DMS79 (cell line): ENCODE measurements around the gene DDX10.
A peak's percentile ranks its signal among the peaks of the same experiment; 100 is the strongest.

ENCODE experiments used
- DNase-seq: peaks from one replicate; lab custom pipeline; 2025; lab: John Stamatoyannopoulos, UW

Gene DDX10

GRCh38 chr11:108654994-108655631 lies 9.8 kb upstream of the DDX10 start:
- peak; percentile 11 for DNase-seq

GRCh38 chr11:108662700-108663099 lies 2.2 kb upstream of the DDX10 start:
- no peak for DNase-seq

- no peak for DNase-seq
Measured at GRCh38 chr11:108663154-108663877, 1.6 kb upstream of the DDX10 start.

- DNase-seq: no peak
Measured at GRCh38 chr11:108666373-108666772, 1.5 kb downstream of the DDX10 start.

GRCh38 chr11:108669286-108669685 lies 4.4 kb downstream of the DDX10 start:
- no peak for DNase-seq

GRCh38 chr11:108669711-108670110 lies 4.8 kb downstream of the DDX10 start:
- DNase-seq: no peak

- no peak for DNase-seq
Measured at GRCh38 chr11:108670451-108670850, 5.6 kb downstream of the DDX10 start.

- DNase-seq: no peak
Measured at GRCh38 chr11:108672113-108672512, 7.2 kb downstream of the DDX10 start.

GRCh38 chr11:108672786-108673185 lies 7.9 kb downstream of the DDX10 start:
- no peak for DNase-seq

GRCh38 chr11:108679045-108679444 lies 14.2 kb downstream of the DDX10 start:
- no peak for DNase-seq

GRCh38 chr11:108680271-108680670 lies 15.4 kb downstream of the DDX10 start:
- DNase-seq: no peak

GRCh38 chr11:108685419-108686130 lies 20.7 kb downstream of the DDX10 start:
- DNase-seq: no peak

- no peak for DNase-seq
Measured at GRCh38 chr11:108693852-108694251, 29.0 kb downstream of the DDX10 start.

- DNase-seq: no peak
Measured at GRCh38 chr11:108694846-108695245, 30.0 kb downstream of the DDX10 start.

GRCh38 chr11:108697872-108698473 lies 33.1 kb downstream of the DDX10 start:
- DNase-seq: peak; percentile 36

- DNase-seq: no peak
Measured at GRCh38 chr11:108698844-108699642, 34.2 kb downstream of the DDX10 start.

GRCh38 chr11:108703916-108704315 lies 39.0 kb downstream of the DDX10 start:
- DNase-seq: no peak

GRCh38 chr11:108705061-108705460 lies 40.2 kb downstream of the DDX10 start:
- no peak for DNase-seq

- DNase-seq: no peak
Measured at GRCh38 chr11:108708173-108708572, 43.3 kb downstream of the DDX10 start.

- no peak for DNase-seq
Measured at GRCh38 chr11:108709741-108710140, 44.9 kb downstream of the DDX10 start.

GRCh38 chr11:108713076-108713790 lies 48.4 kb downstream of the DDX10 start:
- no peak for DNase-seq
